ENCODE data around the gene HOATZ. TPM values are rescaled to one million over a fixed set of nuclear protein-coding genes. Genes with fewer than 3 reads are reported as not detected.

The HOATZ gene
- total RNA-seq, 1 donor from 2014 or later: 0.43 TPM

GRCh38 chr11:111532365-111532709 lies 17.8 kb downstream of the HOATZ start:
- Mint-ChIP-seq H3K4me3 (ENCODE audit: unreplicated experiment) (no peak overlapping the region), H3K9me3 (ENCODE audit: unreplicated experiment) (no peaks in the 10 kb centered on the region), H3K27me3 (ENCODE audit: low read depth, unreplicated experiment) (no peaks in the 10 kb centered on the region), H3K36me3 (ENCODE audit: low read depth, unreplicated experiment) (no peaks in the 10 kb centered on the region), H3K4me1 (ENCODE audit: low read depth, unreplicated experiment) (peaks cover 34% of the 10 kb centered on the region), H3K27ac (ENCODE audit: unreplicated experiment) (peak overlapping the region; percentile 93)
- Histone ChIP-seq H3K9me3 (ENCODE audit: insufficient read depth, low read depth, low read length) (no peaks in the 10 kb centered on the region), H3K79me2 (ENCODE audit: insufficient read depth, low read length) (no peaks in the 10 kb centered on the region), H3K27ac (ENCODE audit: low read depth, low read length) (no peak overlapping the region), H4K20me1 (ENCODE audit: insufficient read depth, low read length) (no peaks in the 10 kb centered on the region), H3K9ac (ENCODE audit: low read length) (no peak overlapping the region), H3K27me3 (ENCODE audit: insufficient read depth, low read length) (no peaks in the 10 kb centered on the region), H3K4me2 (ENCODE audit: low read length) (no peak overlapping the region), H2AFZ (ENCODE audit: low read depth, low read length) (no peak overlapping the region), H3K4me1 (ENCODE audit: insufficient read depth, low read length) (peaks cover 20% of the 10 kb centered on the region), H3K36me3 (ENCODE audit: insufficient read depth, low read length) (no peaks in the 10 kb centered on the region), H3K4me3 (ENCODE audit: insufficient read depth, low read depth, low read length) (no peak overlapping the region)
- DNase-seq (ENCODE audit: low read depth) (no peak), FAIRE-seq (no peak)
- TF ChIP-seq EZH2 (IDR thresholded peaks at IDR 0.05; ENCODE audit: insufficient read depth, low read length): no peak
- TF ChIP-seq, protein P1, sequence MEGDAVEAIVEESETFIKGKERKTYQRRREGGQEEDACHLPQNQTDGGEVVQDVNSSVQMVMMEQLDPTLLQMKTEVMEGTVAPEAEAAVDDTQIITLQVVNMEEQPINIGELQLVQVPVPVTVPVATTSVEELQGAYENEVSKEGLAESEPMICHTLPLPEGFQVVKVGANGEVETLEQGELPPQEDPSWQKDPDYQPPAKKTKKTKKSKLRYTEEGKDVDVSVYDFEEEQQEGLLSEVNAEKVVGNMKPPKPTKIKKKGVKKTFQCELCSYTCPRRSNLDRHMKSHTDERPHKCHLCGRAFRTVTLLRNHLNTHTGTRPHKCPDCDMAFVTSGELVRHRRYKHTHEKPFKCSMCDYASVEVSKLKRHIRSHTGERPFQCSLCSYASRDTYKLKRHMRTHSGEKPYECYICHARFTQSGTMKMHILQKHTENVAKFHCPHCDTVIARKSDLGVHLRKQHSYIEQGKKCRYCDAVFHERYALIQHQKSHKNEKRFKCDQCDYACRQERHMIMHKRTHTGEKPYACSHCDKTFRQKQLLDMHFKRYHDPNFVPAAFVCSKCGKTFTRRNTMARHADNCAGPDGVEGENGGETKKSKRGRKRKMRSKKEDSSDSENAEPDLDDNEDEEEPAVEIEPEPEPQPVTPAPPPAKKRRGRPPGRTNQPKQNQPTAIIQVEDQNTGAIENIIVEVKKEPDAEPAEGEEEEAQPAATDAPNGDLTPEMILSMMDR (IDR thresholded peaks at IDR 0.05; ENCODE audit: insufficient read depth, low read depth, low read length): no peak

- H3K4me2 ChIP-seq (ENCODE audit: low read length): no peak overlapping the region
Measured at GRCh38 chr11:111535281-111535680, 20.7 kb downstream of the HOATZ start.

DNA sequence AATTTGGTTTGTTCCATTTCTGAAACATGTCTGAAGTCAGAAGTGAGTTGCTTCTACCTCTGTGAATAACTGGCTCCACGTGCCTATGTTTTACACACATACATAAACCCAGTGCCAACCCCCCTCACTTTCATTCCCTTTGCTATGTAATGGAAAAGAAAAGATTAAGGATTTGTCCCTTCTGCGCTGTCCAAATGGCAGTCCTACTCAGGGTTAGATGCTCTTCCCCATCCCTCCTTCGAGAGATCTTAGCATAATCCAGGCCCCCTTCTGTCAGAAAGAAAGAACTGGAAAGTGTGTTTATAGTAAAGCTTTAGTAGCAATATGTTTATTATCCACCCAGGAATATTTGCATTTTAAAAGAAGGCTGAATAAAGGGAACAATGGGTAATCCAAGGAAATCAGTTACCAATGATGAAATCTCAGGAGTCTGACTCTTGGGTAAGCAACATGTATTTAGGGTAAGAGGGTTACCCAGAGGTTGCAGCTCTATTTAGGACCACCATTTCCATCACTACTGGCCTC lies 22.8 kb downstream of the HOATZ start:
- no peak overlapping the region for H3K27ac Mint-ChIP-seq (ENCODE audit: unreplicated experiment)
- no peaks in the 10 kb centered on the region for H3K27me3 Mint-ChIP-seq (ENCODE audit: low read depth, unreplicated experiment)

More at GRCh38 chr11:111535281-111535680, 20.7 kb downstream of the HOATZ start:
- DNase-seq (ENCODE audit: low read depth): no peak
- H3K27me3 Mint-ChIP-seq (ENCODE audit: low read depth, unreplicated experiment): no peaks in the 10 kb centered on the region
- FAIRE-seq: no peak
- H3K79me2 ChIP-seq (ENCODE audit: insufficient read depth, low read length): no peaks in the 10 kb centered on the region
- no peaks in the 10 kb centered on the region for H3K9me3 ChIP-seq (ENCODE audit: insufficient read depth, low read depth, low read length)
- no peak overlapping the region for H3K4me3 Mint-ChIP-seq (ENCODE audit: unreplicated experiment)
- H3K4me3 ChIP-seq (ENCODE audit: insufficient read depth, low read depth, low read length): no peak overlapping the region
- TF ChIP-seq EZH2 (IDR thresholded peaks at IDR 0.05; ENCODE audit: insufficient read depth, low read length): no peak
- TF ChIP-seq, protein P1 (IDR thresholded peaks at IDR 0.05; ENCODE audit: insufficient read depth, low read depth, low read length): no peak
- H3K27ac Mint-ChIP-seq (ENCODE audit: unreplicated experiment): no peak overlapping the region
- H3K9ac ChIP-seq (ENCODE audit: low read length): no peak overlapping the region
- no peak overlapping the region for H3K27ac ChIP-seq (ENCODE audit: low read depth, low read length)
- no peaks in the 10 kb centered on the region for H4K20me1 ChIP-seq (ENCODE audit: insufficient read depth, low read length)
- H3K27me3 ChIP-seq (ENCODE audit: insufficient read depth, low read length): no peaks in the 10 kb centered on the region
- no peaks in the 10 kb centered on the region for H3K36me3 Mint-ChIP-seq (ENCODE audit: low read depth, unreplicated experiment)
- H3K4me1 ChIP-seq (ENCODE audit: insufficient read depth, low read length): peaks cover 24% of the 10 kb centered on the region
- peaks cover 3% of the 10 kb centered on the region for H3K9me3 Mint-ChIP-seq (ENCODE audit: unreplicated experiment)
- no peaks in the 10 kb centered on the region for H3K36me3 ChIP-seq (ENCODE audit: insufficient read depth, low read length)
- peaks cover 22% of the 10 kb centered on the region for H3K4me1 Mint-ChIP-seq (ENCODE audit: low read depth, unreplicated experiment)
- H2AFZ ChIP-seq (ENCODE audit: low read depth, low read length): no peak overlapping the region

More for the DNA sequence above, 22.8 kb downstream of the HOATZ start:
- TF ChIP-seq EZH2 (IDR thresholded peaks at IDR 0.05; ENCODE audit: insufficient read depth, low read length): no peak
- TF ChIP-seq, protein P1 (IDR thresholded peaks at IDR 0.05; ENCODE audit: insufficient read depth, low read depth, low read length): no peak
- peaks cover 3% of the 10 kb centered on the region for H3K9me3 Mint-ChIP-seq (ENCODE audit: unreplicated experiment)
- Histone ChIP-seq H3K4me1 (ENCODE audit: insufficient read depth, low read length) (peaks cover 21% of the 10 kb centered on the region), H3K9me3 (ENCODE audit: insufficient read depth, low read depth, low read length) (no peaks in the 10 kb centered on the region), H3K79me2 (ENCODE audit: insufficient read depth, low read length) (peaks cover 7% of the 10 kb centered on the region), H3K9ac (ENCODE audit: low read length) (no peak overlapping the region), H3K36me3 (ENCODE audit: insufficient read depth, low read length) (no peaks in the 10 kb centered on the region), H4K20me1 (ENCODE audit: insufficient read depth, low read length) (peaks cover 5% of the 10 kb centered on the region), H3K4me3 (ENCODE audit: insufficient read depth, low read depth, low read length) (no peak overlapping the region), H3K27ac (ENCODE audit: low read depth, low read length) (no peak overlapping the region), H3K4me2 (ENCODE audit: low read length) (no peak overlapping the region), H2AFZ (ENCODE audit: low read depth, low read length) (no peak overlapping the region), H3K27me3 (ENCODE audit: insufficient read depth, low read length) (no peaks in the 10 kb centered on the region)
- FAIRE-seq: no peak
- no peaks in the 10 kb centered on the region for H3K36me3 Mint-ChIP-seq (ENCODE audit: low read depth, unreplicated experiment)
- no peak overlapping the region for H3K4me3 Mint-ChIP-seq (ENCODE audit: unreplicated experiment)
- DNase-seq (ENCODE audit: low read depth): no peak
- H3K4me1 Mint-ChIP-seq (ENCODE audit: low read depth, unreplicated experiment): peaks cover 15% of the 10 kb centered on the region

Measured in astrocyte (in vitro differentiated cells and primary cell).